ENCODE measurements around the gene RERE.

Gene RERE

GRCh38 chr1:8817412-8818324 lies at the start of gene RERE:
TSS of gene RERE (minus strand) at chr1:8817640.
- peak; percentile 95 for DNase-seq

GRCh38 chr1:8866792-8867415 lies 49.5 kb upstream of the RERE start:
- no peak for DNase-seq

GRCh38 chr1:8866173-8866791 lies 48.8 kb upstream of the RERE start:
- DNase-seq = no peak

GRCh38 chr1:8864713-8865344 lies 47.4 kb upstream of the RERE start:
- DNase-seq = no peak

GRCh38 chr1:8863794-8864233 lies 46.4 kb upstream of the RERE start:
- no peak for DNase-seq

GRCh38 chr1:8863138-8863537 lies 45.7 kb upstream of the RERE start:
- no peak for DNase-seq

GRCh38 chr1:8862528-8862927 lies 45.1 kb upstream of the RERE start:
- DNase-seq = no peak

- no peak for DNase-seq
Measured at GRCh38 chr1:8860738-8861516, 43.5 kb upstream of the RERE start.

GRCh38 chr1:8858888-8859706 lies 41.7 kb upstream of the RERE start:
- DNase-seq = peak; percentile 15

- no peak for DNase-seq
Measured at GRCh38 chr1:8858112-8858668, 40.8 kb upstream of the RERE start.

GRCh38 chr1:8856689-8857412 lies 39.4 kb upstream of the RERE start:
- no peak for DNase-seq

GRCh38 chr1:8854240-8854639 lies 36.8 kb upstream of the RERE start:
- DNase-seq = no peak

- no peak for DNase-seq
Measured at GRCh38 chr1:8851060-8851459, 33.6 kb upstream of the RERE start.

- DNase-seq = peak; percentile 76
Measured at GRCh38 chr1:8848663-8849386, 31.4 kb upstream of the RERE start.

- peak; percentile 29 for DNase-seq
Measured at GRCh38 chr1:8847990-8848389, 30.6 kb upstream of the RERE start.

- DNase-seq = no peak
Measured at GRCh38 chr1:8846263-8846662, 28.8 kb upstream of the RERE start.

- no peak for DNase-seq
Measured at GRCh38 chr1:8845104-8846097, 28.0 kb upstream of the RERE start.

GRCh38 chr1:8844501-8845006 lies 27.1 kb upstream of the RERE start:
- no peak for DNase-seq
